Keratinocyte (primary cell): Measurements from ENCODE around the gene DNAH10.

Source experiments
- EZH2 ChIP-seq: IDR thresholded peaks from one replicate; pipeline ENCODE4 v1.6.1; 2012; ENCODE audit warnings: inconsistent platforms, mild to moderate bottlenecking, low read length, moderate library complexity
- TF ChIP-seq, protein P1 (sequence below), 3 experiments: IDR thresholded peaks in 1 of 3; conservative IDR thresholded peaks in 1 of 3; optimal IDR thresholded peaks in 1 of 3; 2 replicates in 2 of 3; 3 replicates in 1 of 3; pipeline versions ENCODE3 to v1.5.1; 2011; ENCODE audit warnings: low read length in 3 of 3, mild to moderate bottlenecking in 3 of 3, moderate library complexity in 2 of 3, control low read depth in 1 of 3, inconsistent platforms in 1 of 3; ENCODE audit not compliant: insufficient read depth in 2 of 3; ENCODE audit errors: extremely low read depth in 1 of 3

DNA sequence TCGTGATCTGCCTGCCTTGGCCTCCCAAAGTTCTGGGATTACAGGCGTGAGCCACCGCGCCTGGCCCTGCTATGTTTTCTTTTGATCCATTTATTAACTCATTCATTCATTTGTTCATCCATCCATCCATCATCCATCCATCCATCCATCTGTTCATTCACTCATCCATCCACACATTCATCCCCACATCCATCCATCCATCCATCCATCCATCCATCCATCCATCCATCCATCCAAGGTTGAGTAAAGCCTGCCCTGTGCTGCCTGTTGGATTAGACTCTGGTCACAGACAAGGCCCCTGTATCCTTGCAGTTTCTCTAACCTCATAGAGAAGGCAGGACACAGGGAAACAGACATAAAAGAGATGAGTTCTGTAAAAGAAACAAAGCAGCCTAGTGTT lies 44.9 kb downstream of the DNAH10 start:
- TF ChIP-seq, protein P1, sequence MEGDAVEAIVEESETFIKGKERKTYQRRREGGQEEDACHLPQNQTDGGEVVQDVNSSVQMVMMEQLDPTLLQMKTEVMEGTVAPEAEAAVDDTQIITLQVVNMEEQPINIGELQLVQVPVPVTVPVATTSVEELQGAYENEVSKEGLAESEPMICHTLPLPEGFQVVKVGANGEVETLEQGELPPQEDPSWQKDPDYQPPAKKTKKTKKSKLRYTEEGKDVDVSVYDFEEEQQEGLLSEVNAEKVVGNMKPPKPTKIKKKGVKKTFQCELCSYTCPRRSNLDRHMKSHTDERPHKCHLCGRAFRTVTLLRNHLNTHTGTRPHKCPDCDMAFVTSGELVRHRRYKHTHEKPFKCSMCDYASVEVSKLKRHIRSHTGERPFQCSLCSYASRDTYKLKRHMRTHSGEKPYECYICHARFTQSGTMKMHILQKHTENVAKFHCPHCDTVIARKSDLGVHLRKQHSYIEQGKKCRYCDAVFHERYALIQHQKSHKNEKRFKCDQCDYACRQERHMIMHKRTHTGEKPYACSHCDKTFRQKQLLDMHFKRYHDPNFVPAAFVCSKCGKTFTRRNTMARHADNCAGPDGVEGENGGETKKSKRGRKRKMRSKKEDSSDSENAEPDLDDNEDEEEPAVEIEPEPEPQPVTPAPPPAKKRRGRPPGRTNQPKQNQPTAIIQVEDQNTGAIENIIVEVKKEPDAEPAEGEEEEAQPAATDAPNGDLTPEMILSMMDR (optimal IDR thresholded peaks at IDR 0.05 in 1 of 3, IDR thresholded peaks at IDR 0.05 in 1 of 3, conservative IDR thresholded peaks at IDR 0.05 in 1 of 3; ENCODE audit: extremely low read depth in 1 of 3, insufficient read depth in 2 of 3, low read length in 3 of 3) = no peak
- no peak for TF ChIP-seq EZH2
